HG02678 (cell line): ENCODE results near the gene MYLK.
"Not testable (repeated sequence)": the region's sequence is repeated elsewhere in the genome, so short reads cannot be mapped to it uniquely, and the experiment has no call there.

ENCODE experiments used
- ATAC-seq: cut with Tn5 transposase; IDR thresholded peaks from one replicate; pipeline ENCODE4 v1.9.1; 2021; ENCODE audit warnings: mild to moderate bottlenecking, moderate library complexity; ENCODE audit not compliant: unreplicated experiment

MYLK gene

GRCh38 chr3:123705488-123706285, 178.4 kb downstream of the MYLK start:
- ATAC-seq: no peak

GRCh38 chr3:123703663-123704062, 180.5 kb downstream of the MYLK start:
- ATAC-seq: not testable (repeated sequence)

- ATAC-seq: no peak
Observed at GRCh38 chr3:123702720-123703119, 181.4 kb downstream of the MYLK start.

- ATAC-seq: not testable (repeated sequence)
Observed at GRCh38 chr3:123702057-123702456, 182.1 kb downstream of the MYLK start.

GRCh38 chr3:123700791-123701722, 183.1 kb downstream of the MYLK start:
- ATAC-seq: no peak

- ATAC-seq: no peak
Observed at GRCh38 chr3:123698813-123699212, 185.3 kb downstream of the MYLK start.

GRCh38 chr3:123696808-123697207, 187.3 kb downstream of the MYLK start:
- no peak for ATAC-seq

- ATAC-seq: no peak
Observed at GRCh38 chr3:123695731-123696640, 188.1 kb downstream of the MYLK start.

- no peak for ATAC-seq
Observed at GRCh38 chr3:123695152-123695551, 189.0 kb downstream of the MYLK start.

- ATAC-seq: no peak
Observed at GRCh38 chr3:123694366-123695087, 189.6 kb downstream of the MYLK start.

GRCh38 chr3:123693584-123694190, 190.4 kb downstream of the MYLK start:
- ATAC-seq: no peak

- ATAC-seq: no peak
Observed at GRCh38 chr3:123692671-123693070, 191.5 kb downstream of the MYLK start.

GRCh38 chr3:123692041-123692440, 192.1 kb downstream of the MYLK start:
- ATAC-seq: no peak

GRCh38 chr3:123689831-123690230, 194.3 kb downstream of the MYLK start:
- no peak for ATAC-seq

GRCh38 chr3:123688241-123688747, 195.8 kb downstream of the MYLK start:
- no peak for ATAC-seq

- ATAC-seq: no peak
Observed at GRCh38 chr3:123687286-123687685, 196.8 kb downstream of the MYLK start.

GRCh38 chr3:123686251-123686650, 197.9 kb downstream of the MYLK start:
- ATAC-seq: no peak

- ATAC-seq: no peak
Observed at GRCh38 chr3:123685780-123686179, 198.4 kb downstream of the MYLK start.

- no peak for ATAC-seq
Observed at GRCh38 chr3:123684636-123685035, 199.5 kb downstream of the MYLK start.
